ENCODE data around the gene NPLOC4.

GRCh38 chr17:81523402-81524038 is 113.4 kb downstream of the NPLOC4 start:
- TF ChIP-seq CTCF (IDR thresholded peaks at IDR 0.05) (no peak), EZH2 (IDR thresholded peaks at IDR 0.05) (no peak)

Data from neural progenitor cell (in vitro differentiated cells).